Stimulated activated CD8-positive, alpha-beta memory T cell treated with anti-CD3 and anti-CD28 coated beads, Interleukin-7, amount 100 ng/mL, for 1 hour (primary cell): ENCODE data around the gene TMEM258.

ENCODE experiments used
- DNase-seq, 2 donors: peaks; one replicate each; pipeline ENCODE4 v3.0.0-alpha.2; 2020; ENCODE audit warnings: low read depth in 2 of 2

TMEM258 gene

GRCh38 chr11:61795876-61796526 is 3.6 kb upstream of the TMEM258 start:
- no peak for DNase-seq

DNA sequence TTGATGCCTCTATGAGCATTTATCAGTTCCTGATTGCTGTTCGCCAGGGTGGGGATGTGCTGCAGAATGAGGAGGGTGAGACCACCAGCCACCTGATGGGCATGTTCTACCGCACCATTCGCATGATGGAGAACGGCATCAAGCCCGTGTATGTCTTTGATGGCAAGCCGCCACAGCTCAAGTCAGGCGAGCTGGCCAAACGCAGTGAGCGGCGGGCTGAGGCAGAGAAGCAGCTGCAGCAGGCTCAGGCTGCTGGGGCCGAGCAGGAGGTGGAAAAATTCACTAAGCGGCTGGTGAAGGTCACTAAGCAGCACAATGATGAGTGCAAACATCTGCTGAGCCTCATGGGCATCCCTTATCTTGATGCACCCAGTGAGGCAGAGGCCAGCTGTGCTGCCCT is 3.1 kb upstream of the TMEM258 start:
- DNase-seq: no peak

DNA sequence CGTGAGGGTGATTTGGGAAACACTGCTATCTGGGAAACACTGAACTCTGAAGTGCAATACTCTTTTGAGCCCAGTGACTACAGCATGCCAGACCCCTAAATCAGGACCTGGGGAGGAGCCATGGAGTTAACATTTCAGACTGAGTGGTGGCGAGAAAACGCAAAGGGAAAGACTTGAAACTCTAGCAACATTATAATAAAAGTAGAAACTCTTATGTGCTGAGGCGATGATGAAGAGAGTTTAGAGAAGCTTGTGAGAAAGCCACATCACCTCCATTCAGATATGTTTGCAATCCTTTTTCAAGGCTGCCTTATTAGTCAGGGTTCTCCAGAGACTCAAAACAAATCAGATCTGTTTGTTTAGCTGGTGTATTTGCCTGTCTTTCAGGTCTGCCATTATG is 2.2 kb upstream of the TMEM258 start:
- DNase-seq: no peak

GRCh38 chr11:61793829-61794204 is 1.4 kb upstream of the TMEM258 start:
- no peak for DNase-seq

GRCh38 chr11:61793083-61793828 is 857 bp upstream of the TMEM258 start:
- DNase-seq: no peak

DNA sequence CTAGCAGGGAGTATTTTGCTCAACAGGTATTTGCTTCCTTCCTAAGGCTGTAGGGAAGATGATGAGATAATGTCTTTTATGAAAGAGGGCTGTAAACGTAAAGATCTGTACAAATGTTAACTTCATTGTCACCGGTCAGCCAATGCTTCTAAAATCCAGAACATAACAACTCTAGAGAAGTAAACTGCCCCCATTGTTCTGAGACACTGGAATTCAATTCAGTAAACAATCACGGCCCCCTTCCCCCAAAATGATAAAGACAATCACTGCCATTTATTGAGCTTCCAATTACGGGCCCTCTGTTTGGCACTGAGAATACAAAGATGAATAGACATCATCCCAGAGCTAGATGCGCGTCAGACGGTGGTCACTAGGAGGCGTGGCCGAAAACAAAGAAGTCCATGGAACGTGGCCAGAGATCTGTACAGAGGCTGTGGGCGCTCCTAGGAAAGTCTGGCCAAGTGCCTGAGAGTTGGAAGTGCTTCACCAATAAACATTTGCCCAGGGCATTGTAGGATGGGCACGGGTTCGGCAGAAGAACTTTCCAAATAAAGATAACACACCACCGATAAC is 576 bp downstream of the TMEM258 start:
- DNase-seq: no peak

DNA sequence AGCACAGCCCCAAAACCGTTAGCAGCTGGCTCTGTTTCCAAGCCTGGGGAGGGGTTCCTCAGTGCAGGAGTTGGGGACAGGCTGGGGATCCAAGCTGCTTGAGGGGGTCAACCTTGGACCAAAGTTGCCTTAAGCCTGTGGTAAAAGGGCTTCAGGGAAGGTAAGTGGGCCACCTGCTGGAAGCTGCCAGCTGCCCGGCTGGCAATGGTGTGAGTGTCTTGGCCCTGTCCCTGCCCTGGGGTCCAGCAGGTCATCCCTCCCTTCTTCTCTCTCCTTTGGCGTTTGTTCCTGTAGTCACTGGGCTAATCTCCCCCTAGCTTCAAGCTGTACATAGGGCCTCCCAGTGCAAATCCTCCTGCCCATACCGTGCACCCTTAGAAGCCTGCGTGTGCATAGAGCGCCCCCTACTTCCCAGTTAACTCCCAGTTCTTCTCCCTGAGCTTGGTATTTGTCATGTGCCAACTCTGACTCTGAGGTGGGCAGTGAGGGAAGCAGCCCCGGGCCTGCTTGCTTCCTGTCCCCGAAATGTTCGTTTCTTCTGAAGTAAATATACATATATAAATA is 4.4 kb downstream of the TMEM258 start:
- no peak for DNase-seq

- no peak for DNase-seq
Observed at GRCh38 chr11:61785837-61786402, 6.5 kb downstream of the TMEM258 start.

DNA sequence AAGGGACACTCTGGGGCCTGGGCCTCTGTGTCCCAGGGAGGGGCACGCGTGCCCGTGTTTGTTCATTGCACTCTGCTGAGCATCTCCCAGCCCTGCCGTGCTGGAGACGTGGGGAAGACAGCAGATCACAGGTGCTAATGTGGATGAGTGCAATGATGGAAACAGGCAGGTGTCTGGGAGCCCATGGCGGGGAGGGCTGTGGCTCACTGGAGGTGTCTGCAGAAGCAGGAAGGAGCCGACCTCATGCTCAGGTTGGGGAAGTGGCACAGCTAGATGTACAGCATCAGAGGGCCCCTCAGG is 7.9 kb downstream of the TMEM258 start:
- no peak for DNase-seq

GRCh38 chr11:61783717-61784505 is 8.5 kb downstream of the TMEM258 start:
- DNase-seq: no peak

DNA sequence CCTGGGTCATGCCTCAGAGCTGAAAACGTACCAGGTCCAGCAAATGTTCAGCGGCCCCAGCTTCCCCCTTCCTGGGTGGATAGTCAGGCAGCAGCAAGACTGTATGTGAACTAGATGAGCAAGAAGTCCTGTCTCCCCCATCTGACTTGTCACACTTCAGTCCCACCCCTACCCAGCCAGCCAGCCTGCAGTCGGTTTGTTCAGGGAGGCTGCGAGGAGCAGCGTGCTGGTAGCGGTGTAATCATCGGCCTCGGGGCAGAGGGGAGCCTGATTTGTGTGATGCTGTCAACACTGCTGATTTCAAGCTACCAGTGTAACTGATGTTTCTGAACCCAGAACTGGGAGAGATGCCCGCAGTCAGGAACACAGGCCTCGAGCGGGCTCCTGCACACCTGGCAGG is 9.6 kb downstream of the TMEM258 start:
- no peak for DNase-seq

DNA sequence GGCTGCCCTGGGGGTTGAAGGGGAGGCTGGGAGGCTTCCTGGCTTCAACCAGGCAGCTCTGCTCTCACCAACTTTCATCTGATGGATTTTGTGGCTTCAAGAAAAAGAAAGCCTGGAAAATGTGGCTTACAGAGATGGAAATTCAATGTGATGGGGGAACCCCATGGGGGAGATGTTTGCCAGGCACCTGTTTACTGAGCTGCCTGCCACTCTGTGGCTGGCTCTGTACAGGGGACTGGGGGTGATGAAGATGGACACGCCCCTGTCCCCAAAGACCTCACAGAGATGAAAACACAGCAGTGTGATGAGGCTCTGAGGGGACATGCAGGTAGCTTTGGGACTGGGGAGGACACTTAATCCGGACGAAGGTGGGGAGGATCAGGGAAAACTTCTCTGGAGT is 10.1 kb downstream of the TMEM258 start:
- no peak for DNase-seq

DNA sequence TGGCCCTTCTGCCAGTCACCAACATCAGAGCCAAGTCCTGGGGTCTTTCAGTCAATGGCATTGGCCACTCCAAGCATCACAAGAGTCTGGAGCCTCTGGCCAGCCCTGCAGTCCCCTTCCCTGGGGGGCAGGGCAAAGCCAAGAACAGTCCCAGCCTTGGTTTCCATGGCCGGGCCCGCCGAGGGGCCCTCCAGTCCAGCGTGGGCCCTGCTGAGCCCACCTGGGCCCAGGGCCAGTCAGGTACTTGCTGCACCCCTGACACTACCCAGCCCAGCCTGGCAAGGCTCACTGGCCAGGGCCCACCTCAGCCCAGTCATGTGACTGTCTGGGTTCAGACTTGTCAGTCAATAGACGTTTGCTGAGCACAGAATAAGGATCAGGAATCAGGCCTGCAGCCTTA is 10.8 kb downstream of the TMEM258 start:
- no peak for DNase-seq

DNA sequence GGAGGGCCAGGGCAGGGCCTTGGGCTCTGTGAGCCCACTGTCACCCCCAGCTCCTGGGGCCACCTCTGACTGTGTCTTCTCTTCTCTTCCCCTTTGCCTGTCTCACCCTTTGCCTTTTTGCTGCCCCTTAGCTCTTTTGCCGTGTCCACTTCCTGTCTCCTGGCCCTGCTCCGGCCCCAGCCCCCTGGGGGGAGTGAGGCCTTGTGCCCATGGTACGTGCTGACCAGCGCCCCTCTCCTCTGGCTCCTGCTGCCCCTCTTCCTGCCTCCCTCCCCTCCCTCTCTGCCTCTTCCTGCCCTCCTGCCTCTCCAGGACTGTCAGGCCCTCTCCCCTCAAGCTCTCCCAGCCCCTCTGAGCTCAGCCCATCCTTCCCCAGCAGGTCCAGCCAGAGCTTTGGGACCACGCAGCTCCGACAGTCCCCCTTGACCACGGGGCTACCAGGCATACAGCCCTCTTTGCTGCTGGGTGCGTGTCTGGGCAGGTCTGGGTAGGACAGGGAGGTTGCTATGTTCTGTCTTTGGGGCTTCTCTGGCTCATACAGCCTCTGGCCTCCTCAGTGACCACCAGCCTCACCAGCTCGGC is 11.7 kb downstream of the TMEM258 start:
- DNase-seq: no peak

DNA sequence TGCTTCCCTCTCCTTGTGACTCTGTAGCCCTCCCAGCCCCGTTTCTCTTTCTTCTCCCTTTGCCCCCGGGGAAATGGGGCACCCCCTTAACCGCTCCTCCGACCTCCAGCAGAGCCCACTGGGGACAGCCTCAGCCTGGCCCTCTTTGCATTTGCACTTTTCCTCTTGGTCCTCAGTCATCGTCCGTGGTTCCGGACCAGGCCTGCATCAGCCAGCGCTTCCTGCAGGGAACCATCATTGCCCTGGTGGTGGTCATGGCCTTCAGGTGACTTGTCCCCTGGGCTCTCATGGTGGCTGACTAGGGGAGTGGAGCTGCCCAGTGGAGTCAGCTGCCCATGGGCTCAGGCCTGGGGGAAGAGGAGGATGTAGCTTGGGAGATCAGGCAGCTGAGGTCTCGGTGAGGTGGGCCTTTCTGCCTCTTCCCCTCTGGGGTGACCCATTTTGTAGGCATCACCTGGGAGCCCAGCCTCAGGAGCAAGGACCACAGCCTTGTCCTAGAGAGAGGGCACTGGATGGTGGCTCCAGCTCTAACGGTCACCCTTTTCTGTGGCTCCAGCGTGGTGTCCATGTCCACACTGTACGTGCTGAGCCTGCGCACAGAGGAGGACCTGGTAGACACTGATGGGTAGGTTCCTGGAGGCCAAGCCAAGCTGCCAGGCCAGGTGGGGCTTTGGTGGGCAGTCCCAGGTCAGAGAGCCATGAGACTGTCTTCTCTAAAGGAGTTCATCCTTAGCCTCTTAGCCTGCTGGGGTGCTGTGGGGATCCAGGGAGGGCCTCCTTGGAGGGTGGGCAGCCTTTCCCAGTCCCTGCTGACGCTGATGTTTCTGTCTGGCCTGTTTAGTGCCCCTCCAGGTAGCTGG is 12.5 kb downstream of the TMEM258 start:
- no peak for DNase-seq

GRCh38 chr11:61778920-61779650 is 13.3 kb downstream of the TMEM258 start:
- no peak for DNase-seq

DNA sequence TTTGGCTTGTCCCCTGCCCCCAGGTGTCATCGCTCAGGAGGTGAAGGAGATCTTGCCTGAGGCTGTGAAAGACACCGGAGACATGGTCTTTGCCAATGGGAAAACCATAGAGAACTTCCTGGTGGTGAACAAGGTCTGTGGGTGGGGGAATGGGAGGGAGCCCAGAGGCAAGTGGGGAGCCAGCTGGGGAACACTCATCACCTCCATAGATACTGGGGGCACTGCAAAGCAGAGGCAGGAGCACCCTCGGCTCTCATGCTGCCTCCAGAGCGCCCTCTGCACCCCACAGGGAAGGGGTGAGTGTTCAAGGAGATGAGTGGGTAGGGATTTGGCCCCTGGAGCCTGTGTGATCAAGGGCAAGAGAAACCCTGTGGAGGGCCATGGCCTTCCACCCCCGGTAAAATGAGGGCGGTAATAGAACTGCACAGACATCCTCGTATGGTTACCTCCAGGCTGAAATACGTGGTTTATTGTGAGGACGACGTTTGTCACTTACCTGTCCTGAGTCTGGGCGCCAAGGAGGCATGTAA is 14.0 kb downstream of the TMEM258 start:
- DNase-seq: no peak

- peak; percentile 35 to 36 for DNase-seq
Observed at GRCh38 chr11:61777234-61778090, 14.9 kb downstream of the TMEM258 start.

- DNase-seq: no peak
Observed at GRCh38 chr11:61776561-61777075, 15.8 kb downstream of the TMEM258 start.
